H9 (cell line): ENCODE data around the gene P2RY12. TPM values are rescaled to one million over a fixed set of nuclear protein-coding genes. Genes with fewer than 3 reads are reported as not detected.

Experiments
- DNase-seq: peaks from one replicate; pipeline ENCODE4 v3.0.0-alpha.2; 2017
- H2AFZ ChIP-seq: one replicate; pipeline ENCODE4 v1.6.1; 2013; ENCODE audit warnings: mild to moderate bottlenecking, low read length, control low read depth, moderate library complexity
- H2AK5ac ChIP-seq: 2 replicates; pipeline ENCODE4 v1.6.1; 2013; ENCODE audit warnings: low read length, control low read depth, mixed read lengths; ENCODE audit not compliant: insufficient read length
- H2BK120ac ChIP-seq: one replicate; pipeline ENCODE4 v1.6.1; 2013; ENCODE audit warnings: low read depth, mild to moderate bottlenecking, low read length, control low read depth, inconsistent platforms; ENCODE audit not compliant: poor library complexity, severe bottlenecking
- H2BK12ac ChIP-seq: 2 replicates; pipeline ENCODE4 v1.6.1; 2013; ENCODE audit warnings: low read length, control low read depth, mixed read lengths, low read depth; ENCODE audit not compliant: insufficient read length
- H2BK15ac ChIP-seq: 2 replicates; pipeline ENCODE4 v1.6.1; 2013; ENCODE audit warnings: low read depth, low read length, control low read depth
- H2BK20ac ChIP-seq: one replicate; pipeline ENCODE4 v1.6.1; 2013; ENCODE audit warnings: low read depth, mild to moderate bottlenecking, low read length, control low read depth, inconsistent platforms; ENCODE audit not compliant: poor library complexity, severe bottlenecking
- H2BK5ac ChIP-seq: 2 replicates; pipeline ENCODE4 v1.6.1; 2013; ENCODE audit warnings: low read length, control low read depth, mixed read lengths; ENCODE audit not compliant: insufficient read length
- H3K14ac ChIP-seq: 2 replicates; pipeline ENCODE4 v1.6.1; 2013; ENCODE audit warnings: low read length, control low read depth; ENCODE audit not compliant: insufficient read depth
- H3K18ac ChIP-seq: 2 replicates; pipeline ENCODE4 v1.6.1; 2013; ENCODE audit warnings: low read depth, mild to moderate bottlenecking, mixed read lengths, low read length, control low read depth; ENCODE audit not compliant: insufficient read length
- H3K23ac ChIP-seq: 2 replicates; pipeline ENCODE4 v1.6.1; 2013; ENCODE audit warnings: low read length, control low read depth, mixed read lengths, low read depth; ENCODE audit not compliant: insufficient read length
- H3K23me2 ChIP-seq: 2 replicates; pipeline ENCODE4 v1.6.1; 2013; ENCODE audit warnings: low read depth, mild to moderate bottlenecking, mixed read lengths, low read length, control low read depth; ENCODE audit not compliant: insufficient read length, poor library complexity, severe bottlenecking
- H3K27ac ChIP-seq: 2 replicates; pipeline ENCODE4 v1.5.1; 2013; ENCODE audit warnings: low read length, control low read depth, mixed read lengths, low read depth; ENCODE audit not compliant: insufficient read length
- H3K27me3 ChIP-seq: 2 replicates; pipeline ENCODE4 v1.6.1; 2013; ENCODE audit warnings: low read length, control low read depth, inconsistent platforms; ENCODE audit not compliant: insufficient read depth
- H3K4ac ChIP-seq: 2 replicates; pipeline ENCODE4 v1.6.1; 2013; ENCODE audit warnings: low read depth, mild to moderate bottlenecking, control low read depth, inconsistent platforms, low read length, moderate library complexity
- H3K4me1 ChIP-seq: 2 replicates; pipeline ENCODE4 v1.6.1; 2013; ENCODE audit warnings: low read length, control low read depth, inconsistent platforms; ENCODE audit not compliant: insufficient read depth
- H3K4me2 ChIP-seq: 2 replicates; pipeline ENCODE4 v1.6.1; 2013; ENCODE audit warnings: low read length, control low read depth, mixed read lengths; ENCODE audit not compliant: insufficient read length, insufficient read depth
- H3K56ac ChIP-seq: 2 replicates; pipeline ENCODE4 v1.6.1; 2013; ENCODE audit warnings: low read depth, mild to moderate bottlenecking, mixed read lengths, low read length, control low read depth; ENCODE audit not compliant: insufficient read length
- H3K79me1 ChIP-seq: 2 replicates; pipeline ENCODE4 v1.6.1; 2013; ENCODE audit warnings: low read depth, mild to moderate bottlenecking, moderate library complexity, low read length, control low read depth, inconsistent platforms; ENCODE audit not compliant: insufficient read depth, poor library complexity, severe bottlenecking
- H3K79me2 ChIP-seq: 2 replicates; pipeline ENCODE4 v1.6.1; 2013; ENCODE audit warnings: low read length, control low read depth, inconsistent platforms; ENCODE audit not compliant: insufficient read depth
- H3K9ac ChIP-seq: 2 replicates; pipeline ENCODE4 v1.6.1; 2013; ENCODE audit warnings: low read length, control low read depth, mixed read lengths; ENCODE audit not compliant: insufficient read length; ENCODE audit errors: extremely low read depth
- H3K9me3 ChIP-seq: one replicate; pipeline ENCODE4 v1.6.1; 2013; ENCODE audit warnings: low read depth, low read length, inconsistent platforms; ENCODE audit not compliant: control insufficient read depth
- H3T11ph ChIP-seq: one replicate; pipeline ENCODE4 v1.6.1; 2013; ENCODE audit warnings: mild to moderate bottlenecking, low read length, control low read depth, inconsistent platforms
- H4K20me1 ChIP-seq: one replicate; pipeline ENCODE4 v1.6.1; 2013; ENCODE audit not compliant: control insufficient read depth, insufficient read length, insufficient read depth
- H4K5ac ChIP-seq: 2 replicates; pipeline ENCODE4 v1.6.1; 2013; ENCODE audit warnings: low read depth, mild to moderate bottlenecking, mixed read lengths, low read length, control low read depth; ENCODE audit not compliant: insufficient read length
- H4K8ac ChIP-seq: replicated peaks from 2 replicates; pipeline ENCODE4 v1.6.1; 2013; ENCODE audit warnings: low read length, control low read depth, mixed read lengths, low read depth; ENCODE audit not compliant: insufficient read length
- H4K91ac ChIP-seq: 2 replicates; pipeline ENCODE4 v1.6.1; 2013; ENCODE audit warnings: low read depth, mild to moderate bottlenecking, moderate library complexity, mixed read lengths, low read length, control low read depth; ENCODE audit not compliant: insufficient read length
- H3K27ac Mint-ChIP-seq, 3 experiments: 2 replicates in 2 of 3; 3 replicates in 1 of 3; pipeline ENCODE4 v1.8.0; 2020 to 2021; ENCODE audit warnings: mixed read lengths in 3 of 3, mild to moderate bottlenecking in 1 of 3, moderate library complexity in 1 of 3
- H3K27me3 Mint-ChIP-seq: 2 replicates; pipeline ENCODE4 v1.8.0; 2021; ENCODE audit warnings: low read depth, mild to moderate bottlenecking, moderate library complexity, mixed read lengths
- H3K36me3 Mint-ChIP-seq, 3 experiments: 2 replicates in 2 of 3; 3 replicates in 1 of 3; pipeline ENCODE4 v1.8.0; 2020 to 2021; ENCODE audit warnings: low read depth in 3 of 3, mixed read lengths in 3 of 3; ENCODE audit not compliant: insufficient read depth in 1 of 3
- H3K4me1 Mint-ChIP-seq, 2 experiments: 2 replicates each; pipeline ENCODE4 v1.8.0; 2020; ENCODE audit warnings: mixed read lengths in 2 of 2
- H3K4me3 Mint-ChIP-seq, 2 experiments: 2 replicates in 1 of 2; 3 replicates in 1 of 2; pipeline ENCODE4 v1.8.0; 2020 to 2021; ENCODE audit warnings: mild to moderate bottlenecking in 2 of 2, mixed read lengths in 2 of 2, moderate library complexity in 1 of 2
- H3K9me3 Mint-ChIP-seq, 2 experiments: 2 replicates in 1 of 2; 3 replicates in 1 of 2; pipeline ENCODE4 v1.8.0; 2020; ENCODE audit warnings: mild to moderate bottlenecking in 2 of 2, mixed read lengths in 2 of 2, moderate library complexity in 1 of 2
- CTCF ChIP-seq: fragments of 200-600 bp; sonication (generic); conservative IDR thresholded peaks from 3 replicates; pipeline ENCODE4 v1.8.0; 2021; ENCODE audit warnings: antibody characterized with exemption, mild to moderate bottlenecking
- WGBS: extraction: QIAGEN DNeasy Blood & Tissue Kit; methylation state at CpG from one replicate; pipeline ENCODE4 v1.1.7; 2013; ENCODE audit warnings: missing lambda C conversion rate, low lambda C conversion rate, mixed read lengths; ENCODE audit not compliant: insufficient read length; ENCODE audit errors: extremely low coverage; 5-methylcytosine and 5-hydroxymethylcytosine counted together
- total RNA-seq: library from RNA; stranded (reverse); gene quantifications from 2 replicates; pipeline ENCODE4 v1.2.1, GENCODE V29; 2021

The P2RY12 gene
- total RNA-seq, 1 experiment from 2014 or later: not detected

- H3K9me3 ChIP-seq: no peaks in the 10 kb centered on the region
- H3K4ac ChIP-seq: no peak overlapping the region
- H4K5ac ChIP-seq: no peak overlapping the region
- no peak overlapping the region for H3K9ac ChIP-seq
- no peak overlapping the region for H2BK5ac ChIP-seq
- H3K9me3 Mint-ChIP-seq: no peaks in the 10 kb centered on the region
- no peak for TF ChIP-seq CTCF
- WGBS: no CpG with 5 or more reads among the region's 5 CpGs
- H3K27ac Mint-ChIP-seq: peak overlapping the region in 1 of 3 experiments; percentile 15; a peak in 2 of 7 replicates
- no peak overlapping the region for H2BK15ac ChIP-seq
- DNase-seq: no peak
- no peak overlapping the region for H2BK12ac ChIP-seq
- no peak overlapping the region for H4K8ac ChIP-seq
- H3K27me3 ChIP-seq: no peaks in the 10 kb centered on the region
- H3K4me1 Mint-ChIP-seq: no peaks in the 10 kb centered on the region; a peak in 1 of 4 replicates
- no peaks in the 10 kb centered on the region for H3K23me2 ChIP-seq
- no peak overlapping the region for H3K18ac ChIP-seq
- no peaks in the 10 kb centered on the region for H3K79me1 ChIP-seq
- no peaks in the 10 kb centered on the region for H4K20me1 ChIP-seq
- no peaks in the 10 kb centered on the region for H3K79me2 ChIP-seq
- H2BK20ac ChIP-seq: no peak overlapping the region
- H3K4me2 ChIP-seq: no peak overlapping the region
- no peak overlapping the region for H3K56ac ChIP-seq
- peaks cover 7 to 31% (median 24%) of the 10 kb centered on the region in 3 experiments; a peak in 5 of 7 replicates for H3K36me3 Mint-ChIP-seq
- no peak overlapping the region for H3K14ac ChIP-seq
- no peaks in the 10 kb centered on the region for H3K27me3 Mint-ChIP-seq
- no peak overlapping the region for H3T11ph ChIP-seq
- no peaks in the 10 kb centered on the region for H3K4me1 ChIP-seq
- H3K23ac ChIP-seq: no peak overlapping the region
- no peak overlapping the region for H2AK5ac ChIP-seq
- H4K91ac ChIP-seq: no peak overlapping the region
- H3K4me3 Mint-ChIP-seq: no peak overlapping the region
- H3K27ac ChIP-seq: no peak overlapping the region
- no peak overlapping the region for H2BK120ac ChIP-seq
- H2AFZ ChIP-seq: no peak overlapping the region
Observed at GRCh38 chr3:151382671-151383070, 1.9 kb downstream of the P2RY12 start.
